HG03060 (cell line): Measurements from ENCODE around the gene TSN.

ENCODE experiments used
- ATAC-seq: cut with Tn5 transposase; IDR thresholded peaks from one replicate; pipeline ENCODE4 v1.9.1; 2021; ENCODE audit warnings: low read depth, moderate number of reproducible peaks; ENCODE audit not compliant: unreplicated experiment

Gene TSN

GRCh38 chr2:121741450-121741849, 14.0 kb upstream of the TSN start:
- ATAC-seq: no peak

- no peak for ATAC-seq
Observed at GRCh38 chr2:121746071-121746578, 9.3 kb upstream of the TSN start.

GRCh38 chr2:121748202-121748601, 7.2 kb upstream of the TSN start:
- ATAC-seq: no peak

- no peak for ATAC-seq
Observed at GRCh38 chr2:121754851-121755236, 607 bp upstream of the TSN start.

- ATAC-seq: no peak
Observed at GRCh38 chr2:121764681-121765228, 9.3 kb downstream of the TSN start.

GRCh38 chr2:121766624-121767023, 11.2 kb downstream of the TSN start:
- ATAC-seq: no peak

- ATAC-seq: no peak
Observed at GRCh38 chr2:121768143-121768755, 12.8 kb downstream of the TSN start.

GRCh38 chr2:121771976-121772742, 16.7 kb downstream of the TSN start:
- ATAC-seq: no peak

- no peak for ATAC-seq
Observed at GRCh38 chr2:121774235-121774634, 18.8 kb downstream of the TSN start.

GRCh38 chr2:121776361-121776760, 20.9 kb downstream of the TSN start:
- no peak for ATAC-seq

- no peak for ATAC-seq
Observed at GRCh38 chr2:121776885-121777698, 21.6 kb downstream of the TSN start.

GRCh38 chr2:121777699-121778058, 22.2 kb downstream of the TSN start:
- ATAC-seq: no peak

- ATAC-seq: no peak
Observed at GRCh38 chr2:121778741-121779487, 23.5 kb downstream of the TSN start.

GRCh38 chr2:121783180-121783579, 27.7 kb downstream of the TSN start:
- no peak for ATAC-seq

- no peak for ATAC-seq
Observed at GRCh38 chr2:121788685-121789084, 33.2 kb downstream of the TSN start.

- no peak for ATAC-seq
Observed at GRCh38 chr2:121790276-121790956, 35.0 kb downstream of the TSN start.

- no peak for ATAC-seq
Observed at GRCh38 chr2:121791290-121791689, 35.8 kb downstream of the TSN start.

GRCh38 chr2:121791801-121792221, 36.4 kb downstream of the TSN start:
- no peak for ATAC-seq

- no peak for ATAC-seq
Observed at GRCh38 chr2:121793816-121794215, 38.4 kb downstream of the TSN start.

- ATAC-seq: no peak
Observed at GRCh38 chr2:121794233-121794632, 38.8 kb downstream of the TSN start.
